ENCODE measurements around the gene ADSL. TPM values are rescaled to one million over a fixed set of nuclear protein-coding genes. Genes with fewer than 3 reads are reported as not detected.

Gene ADSL
- total and polyA plus RNA-seq, 2 of the 4 experiments (the other 2 are of a cell fraction), result 93.6 to 229 TPM

- CTCF ChIA-PET, result no interaction called here
- Histone ChIP-seq H3K4ac (ENCODE audit: low read depth, low read length) (no peak overlapping the region), H2BK120ac (ENCODE audit: low read depth, low read length) (no peak overlapping the region), H3K14ac (replicated peaks; ENCODE audit: low read depth, low read length) (no peak overlapping the region), H2BK20ac (ENCODE audit: low read depth, low read length) (no peak overlapping the region), H3K4me3 (ENCODE audit: insufficient read depth, low read depth, low read length) (no peak overlapping the region), H4K20me1 (ENCODE audit: insufficient read depth, low read length) (peaks cover 27% of the 10 kb centered on the region), H3K23ac (ENCODE audit: low read depth, low read length) (no peak overlapping the region), H4K91ac (ENCODE audit: insufficient read depth, low read depth, low read length) (no peak overlapping the region), H3K56ac (ENCODE audit: extremely low read depth, insufficient read depth, low read length) (no peak overlapping the region), H4K5ac (ENCODE audit: low read depth, low read length) (no peak overlapping the region), H3K9me1 (ENCODE audit: insufficient read depth, low read length) (peaks cover 8% of the 10 kb centered on the region; the same call in 1 of the 2 replicates), H2AFZ (replicated peaks; ENCODE audit: low read length, poor library complexity) (no peak overlapping the region), H3K9me3 (ENCODE audit: control insufficient read depth, insufficient read depth, low read length) (no peaks in the 10 kb centered on the region), H3K27me3 (ENCODE audit: control insufficient read depth, insufficient read depth, low read length) (no peaks in the 10 kb centered on the region), H3K4me1 (ENCODE audit: control insufficient read depth, insufficient read depth, low read length) (peaks cover 5% of the 10 kb centered on the region; the same call in 1 of the 2 replicates), H4K8ac (ENCODE audit: low read depth in 2 of 2, low read length in 2 of 2) (no peak overlapping the region), H3K79me1 (ENCODE audit: low read depth in 1 of 2, low read length in 2 of 2) (peaks cover 15 to 72% of the 10 kb centered on the region in 2 experiments; a peak in 3 of 4 replicates), H3K9ac (ENCODE audit: low read depth, low read length) (no peak overlapping the region), H3K36me3 (ENCODE audit: control insufficient read depth, insufficient read depth, low read length) (peaks cover 84% of the 10 kb centered on the region), H3K18ac (ENCODE audit: low read depth, low read length) (no peak overlapping the region), H3K4me2 (ENCODE audit: low read depth, low read length) (no peak overlapping the region), H3K27ac (ENCODE audit: insufficient read depth, low read length) (no peak overlapping the region), H2BK5ac (ENCODE audit: low read depth, low read length, poor library complexity, severe bottlenecking) (no peak overlapping the region), H2BK15ac (ENCODE audit: low read depth, low read length) (no peak overlapping the region), H2AK5ac (ENCODE audit: low read depth, low read length) (no peak overlapping the region), H2AK9ac (replicated peaks; ENCODE audit: low read depth, low read length, poor library complexity) (no peak overlapping the region)
- ATAC-seq (ENCODE audit: low read depth) (no peak), DNase-seq (no peak)
- in situ Hi-C loops (cut with MboI; ENCODE audit: low sequenced_read_pairs) (no loop called here), dilution Hi-C loops (cut with HindIII; ENCODE audit: low sequenced_read_pairs, unreplicated experiment) (no loop called here), intact Hi-C loops (cut with micrococcal nuclease) (no loop called here)
- POLR2A ChIA-PET (ENCODE audit: unreplicated experiment), result no interaction called here
- no TSS peak for BruUV-seq (replicated peaks)
- WGBS, 2 experiments (ENCODE audit: extremely low coverage in 2 of 2, insufficient read length in 1 of 2), result 91% methylated on average over 4 of the region's 8 CpGs; no CpG with 5 or more reads in 1 of the 2 experiments
- TF ChIP-seq RAD21 (IDR thresholded peaks at IDR 0.05; ENCODE audit: low read length) (no peak), USF2 (IDR thresholded peaks at IDR 0.05; ENCODE audit: low read depth, low read length) (no peak), FOS (IDR thresholded peaks at IDR 0.05; ENCODE audit: low read depth, low read length) (no peak), SMC3 (IDR thresholded peaks at IDR 0.05; ENCODE audit: low read depth, low read length) (no peak), CTCF (conservative IDR thresholded peaks at IDR 0.05; ENCODE audit: low read depth, low read length) (no peak)
These were observed 73.4 kb downstream of the ADSL start for GRCh38 chr22:40419718-40420117.
